BE2C (cell line): Measurements from ENCODE around the gene RHBDD2.

Source experiments
- DNase-seq: peaks from one replicate; pipeline ENCODE4 v3.0.0-alpha.2; 2020
- H3K27me3 ChIP-seq: fragments of 250-450 bp; sonication (Bioruptor Pico); 2 replicates; pipeline ENCODE4 v1.5.1; 2020; ENCODE audit warnings: mild to moderate bottlenecking
- H3K36me3 ChIP-seq: fragments of 250-450 bp; sonication (Bioruptor Pico); 2 replicates; pipeline ENCODE4 v1.5.1; 2020; ENCODE audit warnings: mild to moderate bottlenecking
- H3K4me1 ChIP-seq: fragments of 250-450 bp; sonication (Bioruptor Pico); 2 replicates; pipeline ENCODE4 v1.5.1; 2020
- H3K4me3 ChIP-seq: 2 replicates; pipeline ENCODE4 v1.5.1; 2011; ENCODE audit warnings: low read depth, low read length
- H3K9me3 ChIP-seq: fragments of 250-450 bp; sonication (Bioruptor Pico); 2 replicates; pipeline ENCODE4 v1.5.1; 2020
- CTCF ChIP-seq: IDR thresholded peaks from 2 replicates; pipeline ENCODE4 v1.5.1; 2012; ENCODE audit warnings: mild to moderate bottlenecking, low read depth, low read length

Gene RHBDD2

GRCh38 chr7:75866114-75866488 lies 12.7 kb upstream of the RHBDD2 start:
- DNase-seq, result no peak
- H3K4me3 ChIP-seq, result no peak overlapping the region
- no peaks in the 10 kb centered on the region for H3K4me1 ChIP-seq
- no peaks in the 10 kb centered on the region for H3K36me3 ChIP-seq
- no peaks in the 10 kb centered on the region for H3K27me3 ChIP-seq
- TF ChIP-seq CTCF, result no peak
- H3K9me3 ChIP-seq, result no peaks in the 10 kb centered on the region

GRCh38 chr7:75866489-75867389 lies 12.1 kb upstream of the RHBDD2 start:
- peak overlapping the region; percentile 10 for H3K4me3 ChIP-seq
- TF ChIP-seq CTCF, result peak; percentile 99
- no peaks in the 10 kb centered on the region for H3K27me3 ChIP-seq
- no peaks in the 10 kb centered on the region for H3K36me3 ChIP-seq
- H3K4me1 ChIP-seq, result no peaks in the 10 kb centered on the region
- no peaks in the 10 kb centered on the region for H3K9me3 ChIP-seq
- peak; percentile 74 for DNase-seq

GRCh38 chr7:75867390-75867717 lies 11.5 kb upstream of the RHBDD2 start:
- Histone ChIP-seq H3K4me3 (no peak overlapping the region), H3K27me3 (no peaks in the 10 kb centered on the region), H3K4me1 (no peaks in the 10 kb centered on the region), H3K9me3 (no peaks in the 10 kb centered on the region), H3K36me3 (no peaks in the 10 kb centered on the region)
- no peak for DNase-seq
- no peak for TF ChIP-seq CTCF

GRCh38 chr7:75868153-75868552 lies 10.7 kb upstream of the RHBDD2 start:
- no peak for DNase-seq
- TF ChIP-seq CTCF, result no peak
- H3K4me3 ChIP-seq, result no peak overlapping the region
- no peaks in the 10 kb centered on the region for H3K36me3 ChIP-seq
- H3K9me3 ChIP-seq, result no peaks in the 10 kb centered on the region
- no peaks in the 10 kb centered on the region for H3K27me3 ChIP-seq
- H3K4me1 ChIP-seq, result no peaks in the 10 kb centered on the region

- no peak for DNase-seq
- Histone ChIP-seq H3K36me3 (no peaks in the 10 kb centered on the region), H3K4me1 (no peaks in the 10 kb centered on the region), H3K27me3 (no peaks in the 10 kb centered on the region), H3K4me3 (no peak overlapping the region), H3K9me3 (no peaks in the 10 kb centered on the region)
- TF ChIP-seq CTCF, result no peak
Observed at GRCh38 chr7:75869776-75870379, 9.0 kb upstream of the RHBDD2 start.

- no peak for TF ChIP-seq CTCF
Observed at GRCh38 chr7:75870557-75871161, 8.2 kb upstream of the RHBDD2 start.

More at GRCh38 chr7:75870557-75871161, 8.2 kb upstream of the RHBDD2 start:
- Histone ChIP-seq H3K4me3 (no peak overlapping the region), H3K27me3 (no peaks in the 10 kb centered on the region), H3K36me3 (no peaks in the 10 kb centered on the region), H3K4me1 (no peaks in the 10 kb centered on the region), H3K9me3 (no peaks in the 10 kb centered on the region)
- no peak for DNase-seq
